ENCODE data around the gene LRP6. TPM values are rescaled to one million over a fixed set of nuclear protein-coding genes. Genes with fewer than 3 reads are reported as not detected.
"Not testable (repeated sequence)": the region's sequence is repeated elsewhere in the genome, so short reads cannot be mapped to it uniquely, and the experiment has no call there.

Gene LRP6
- total RNA-seq, 8 experiments from 2014 or later: 16.9 to 45.1 (median 39.1) TPM

- no peak for ATAC-seq (replicated peaks in 6 of 8)
- H3K4me3 ChIP-seq: no peak overlapping the region
- no peak overlapping the region for H3K27ac ChIP-seq
- no peaks in the 10 kb centered on the region for H3K4me1 ChIP-seq (replicated peaks in 1 of 2)
- in situ Hi-C loops (cut with MboI; ENCODE audit: low pct_unique_long_range_greater_than_20kb in 2 of 9, low sequenced_read_pairs in 9 of 9, unreplicated experiment in 9 of 9): no loop called here
- WGBS, 10 experiments: 88 to 100% (median 95%) methylated on average over 2 to 6 of the region's 6 CpGs
Observed at GRCh38 chr12:12147111-12147510, 119.7 kb downstream of the LRP6 start.

GRCh38 chr12:12144531-12144930, 122.3 kb downstream of the LRP6 start:
- no CpG with 5 or more reads among the region's 1 CpG for WGBS, 10 experiments
- ATAC-seq (replicated peaks in 6 of 8); in situ Hi-C loops (cut with MboI; ENCODE audit: low pct_unique_long_range_greater_than_20kb in 2 of 9, low sequenced_read_pairs in 9 of 9, unreplicated experiment in 9 of 9); H3K4me1 ChIP-seq (replicated peaks in 1 of 2); H3K27ac ChIP-seq; H3K4me3 ChIP-seq: not testable (repeated sequence)

GRCh38 chr12:12141000-12141399, 125.8 kb downstream of the LRP6 start:
- no peak for ATAC-seq (replicated peaks in 6 of 8)
- no peak overlapping the region for H3K27ac ChIP-seq

GRCh38 chr12:12138203-12139154, 128.4 kb downstream of the LRP6 start:
- Histone ChIP-seq H3K4me1 (replicated peaks in 1 of 2) (no peaks in the 10 kb centered on the region), H3K4me3 (no peak overlapping the region), H3K27ac (no peak overlapping the region)
- in situ Hi-C loops (cut with MboI; ENCODE audit: low pct_unique_long_range_greater_than_20kb in 2 of 9, low sequenced_read_pairs in 9 of 9, unreplicated experiment in 9 of 9): no loop called here
- no peak for ATAC-seq (replicated peaks in 6 of 8)
- 70 to 100% (median 92%) methylated on average over 1 to 3 of the region's 3 CpGs for WGBS, 10 experiments

More at GRCh38 chr12:12141000-12141399, 125.8 kb downstream of the LRP6 start:
- H3K4me1 ChIP-seq (replicated peaks in 1 of 2): no peaks in the 10 kb centered on the region
- in situ Hi-C loops (cut with MboI; ENCODE audit: low pct_unique_long_range_greater_than_20kb in 2 of 9, low sequenced_read_pairs in 9 of 9, unreplicated experiment in 9 of 9): no loop called here
- H3K4me3 ChIP-seq: no peak overlapping the region

- WGBS, 10 experiments: 52 to 100% (median 96%) methylated on average over 2 to 5 of the region's 5 CpGs
- ATAC-seq (replicated peaks in 6 of 8): no peak
- in situ Hi-C loops (cut with MboI; ENCODE audit: low pct_unique_long_range_greater_than_20kb in 2 of 9, low sequenced_read_pairs in 9 of 9, unreplicated experiment in 9 of 9): no loop called here
- no peak overlapping the region for H3K27ac ChIP-seq
- no peak overlapping the region for H3K4me3 ChIP-seq
- no peaks in the 10 kb centered on the region for H3K4me1 ChIP-seq (replicated peaks in 1 of 2)
Observed at GRCh38 chr12:12133785-12134184, 133.1 kb downstream of the LRP6 start.

- in situ Hi-C loops (cut with MboI; ENCODE audit: low pct_unique_long_range_greater_than_20kb in 2 of 9, low sequenced_read_pairs in 9 of 9, unreplicated experiment in 9 of 9): no loop called here
- ATAC-seq (replicated peaks in 6 of 8): no peak
- Histone ChIP-seq H3K27ac (no peak overlapping the region), H3K4me3 (no peak overlapping the region), H3K4me1 (replicated peaks in 1 of 2) (no peaks in the 10 kb centered on the region)
- WGBS, 10 experiments: 70 to 100% (median 85%) methylated on average over 1 to 3 of the region's 3 CpGs
Observed at GRCh38 chr12:12133259-12133658, 133.6 kb downstream of the LRP6 start.

- Histone ChIP-seq H3K27ac (no peak overlapping the region), H3K4me3 (no peak overlapping the region), H3K4me1 (replicated peaks in 1 of 2) (no peaks in the 10 kb centered on the region)
- 63 to 100% (median 93%) methylated on average over 1 to 4 of the region's 4 CpGs; no CpG with 5 or more reads in 1 of the 10 experiments for WGBS, 10 experiments
- ATAC-seq (replicated peaks in 6 of 8): peak in 1 of 8 experiments; percentile 41
- in situ Hi-C loops (cut with MboI; ENCODE audit: low pct_unique_long_range_greater_than_20kb in 2 of 9, low sequenced_read_pairs in 9 of 9, unreplicated experiment in 9 of 9): no loop called here
Observed at GRCh38 chr12:12128670-12129069, 138.2 kb downstream of the LRP6 start.

- ATAC-seq (replicated peaks in 6 of 8): no peak
- Histone ChIP-seq H3K4me3 (no peak overlapping the region), H3K27ac (no peak overlapping the region), H3K4me1 (replicated peaks in 1 of 2) (no peaks in the 10 kb centered on the region)
- WGBS, 10 experiments: 74 to 100% (median 92%) methylated on average over 1 to 2 of the region's 2 CpGs; no CpG with 5 or more reads in 2 of the 10 experiments
- in situ Hi-C loops (cut with MboI; ENCODE audit: low pct_unique_long_range_greater_than_20kb in 2 of 9, low sequenced_read_pairs in 9 of 9, unreplicated experiment in 9 of 9): no loop called here
Observed at GRCh38 chr12:12127304-12127703, 139.5 kb downstream of the LRP6 start.

- no peak for ATAC-seq (replicated peaks in 6 of 8)
Observed at GRCh38 chr12:12126551-12126950, 140.3 kb downstream of the LRP6 start.

GRCh38 chr12:12123036-12123604, 143.7 kb downstream of the LRP6 start:
- Histone ChIP-seq H3K4me1 (replicated peaks in 1 of 2) (no peaks in the 10 kb centered on the region), H3K4me3 (no peak overlapping the region), H3K27ac (no peak overlapping the region)
- WGBS, 10 experiments: 36 to 100% (median 83%) methylated on average over 2 to 3 of the region's 3 CpGs; no CpG with 5 or more reads in 1 of the 10 experiments
- ATAC-seq (replicated peaks in 6 of 8): no peak
- in situ Hi-C loops (cut with MboI; ENCODE audit: low pct_unique_long_range_greater_than_20kb in 2 of 9, low sequenced_read_pairs in 9 of 9, unreplicated experiment in 9 of 9): no loop called here

More at GRCh38 chr12:12126551-12126950, 140.3 kb downstream of the LRP6 start:
- Histone ChIP-seq H3K4me1 (replicated peaks in 1 of 2) (no peaks in the 10 kb centered on the region), H3K4me3 (no peak overlapping the region), H3K27ac (no peak overlapping the region)
- in situ Hi-C loops (cut with MboI; ENCODE audit: low pct_unique_long_range_greater_than_20kb in 2 of 9, low sequenced_read_pairs in 9 of 9, unreplicated experiment in 9 of 9): no loop called here
- 53 to 100% (median 93%) methylated on average over 1 to 4 of the region's 4 CpGs for WGBS, 10 experiments

- Histone ChIP-seq H3K27ac (no peak overlapping the region), H3K4me1 (replicated peaks in 1 of 2) (no peaks in the 10 kb centered on the region), H3K4me3 (no peak overlapping the region)
- peak in 4 of 8 experiments; percentile 57 to 93 (median 70) for ATAC-seq (replicated peaks in 6 of 8)
- 33 to 100% (median 86%) methylated on average over 1 to 5 of the region's 5 CpGs; no CpG with 5 or more reads in 1 of the 10 experiments for WGBS, 10 experiments
- in situ Hi-C loops (cut with MboI; ENCODE audit: low pct_unique_long_range_greater_than_20kb in 2 of 9, low sequenced_read_pairs in 9 of 9, unreplicated experiment in 9 of 9): no loop called here
Observed at GRCh38 chr12:12121061-12121460, 145.8 kb downstream of the LRP6 start.

GRCh38 chr12:12116677-12117076, 150.2 kb downstream of the LRP6 start:
- Histone ChIP-seq H3K4me1 (replicated peaks in 1 of 2) (no peaks in the 10 kb centered on the region), H3K4me3 (no peak overlapping the region), H3K27ac (no peak overlapping the region)
- no peak for ATAC-seq (replicated peaks in 6 of 8)
- 68 to 100% (median 94%) methylated on average over 1 to 2 of the region's 2 CpGs for WGBS, 10 experiments
- in situ Hi-C loops (cut with MboI; ENCODE audit: low pct_unique_long_range_greater_than_20kb in 2 of 9, low sequenced_read_pairs in 9 of 9, unreplicated experiment in 9 of 9): no loop called here

- Histone ChIP-seq H3K4me1 (replicated peaks in 1 of 2) (no peaks in the 10 kb centered on the region), H3K27ac (no peak overlapping the region), H3K4me3 (no peak overlapping the region)
- in situ Hi-C loops (cut with MboI; ENCODE audit: low pct_unique_long_range_greater_than_20kb in 2 of 9, low sequenced_read_pairs in 9 of 9, unreplicated experiment in 9 of 9): no loop called here
- 64 to 100% (median 100%) methylated on average over 1 to 4 of the region's 4 CpGs; no CpG with 5 or more reads in 3 of the 10 experiments for WGBS, 10 experiments
- no peak for ATAC-seq (replicated peaks in 6 of 8)
Observed at GRCh38 chr12:12115514-12115913, 151.3 kb downstream of the LRP6 start.
